PC-3 (cell line): ENCODE results near the gene RASAL2. TPM values are rescaled to one million over a fixed set of nuclear protein-coding genes. Genes with fewer than 3 reads are reported as not detected.

Experiments used
- ATAC-seq: fragments of 200-7000 bp; cut with Tn5 transposase; 2 replicates; pipeline ENCODE4 v1.9.1; 2020; ENCODE audit warnings: mild to moderate bottlenecking, moderate library complexity
- BruUV-seq: library from RNA; stranded (reverse); fragments of 400-500 nt; replicated peaks from 2 replicates; lab custom pipeline; 2021; lab: Mats Ljungman, UMichigan
- CTCF ChIA-PET: fragments of 300-600 bp; sonication (Branson Sonifier 250); formaldehyde crosslinking; loops from one replicate; lab custom pipeline; 2022; ENCODE audit warnings: antibody characterized with exemption; lab: Charles Lee
- POLR2A ChIA-PET: fragments of 300-600 bp; sonication (Branson Sonifier 250); formaldehyde crosslinking; loops from one replicate; lab custom pipeline; 2022; ENCODE audit warnings: antibody characterized with exemption; ENCODE audit not compliant: unreplicated experiment; lab: Charles Lee
- DNase-seq: peaks from one replicate; pipeline ENCODE4 v3.0.0-alpha.2; 2015
- H2AFZ ChIP-seq: fragments of 300-600 bp; sonication (generic); 2 replicates; pipeline ENCODE4 v1.6.0; 2016; ENCODE audit warnings: antibody characterized with exemption, low read length
- H3F3A ChIP-seq: fragments of 300-600 bp; sonication (generic); one replicate; pipeline ENCODE4 v1.6.0; 2017; ENCODE audit warnings: antibody characterized with exemption, low read length, control low read depth, mild to moderate bottlenecking; ENCODE audit not compliant: unreplicated experiment
- H3K27ac ChIP-seq: fragments of 300-600 bp; sonication (generic); 2 replicates; pipeline ENCODE4 v1.5.1; 2016; ENCODE audit warnings: mild to moderate bottlenecking, low read length
- H3K27me3 ChIP-seq: fragments of 300-600 bp; sonication (generic); 2 replicates; pipeline ENCODE4 v1.6.1; 2016; ENCODE audit warnings: low read length, mixed read lengths
- H3K36me3 ChIP-seq: fragments of 300-600 bp; sonication (generic); 2 replicates; pipeline ENCODE4 v1.6.1; 2016; ENCODE audit warnings: low read depth, mixed run types, low read length, mixed read lengths
- H3K4me1 ChIP-seq: fragments of 300-600 bp; sonication (generic); 2 replicates; pipeline ENCODE4 v1.5.1; 2016; ENCODE audit warnings: low read length; ENCODE audit not compliant: insufficient read depth
- H3K4me2 ChIP-seq: fragments of 300-600 bp; sonication (generic); 2 replicates; pipeline ENCODE4 v1.6.0; 2016; ENCODE audit warnings: low read length
- H3K4me3 ChIP-seq: fragments of 300-600 bp; sonication (generic); 2 replicates; pipeline ENCODE4 v1.5.1; 2016; ENCODE audit warnings: mild to moderate bottlenecking, low read length, mixed read lengths
- H3K79me2 ChIP-seq: fragments of 300-600 bp; sonication (generic); 2 replicates; pipeline ENCODE4 v1.6.1; 2017; ENCODE audit warnings: low read length, mixed read lengths
- H3K9ac ChIP-seq: fragments of 300-600 bp; sonication (generic); 2 replicates; pipeline ENCODE4 v1.6.0; 2016; ENCODE audit warnings: mild to moderate bottlenecking, low read length
- H3K9me2 ChIP-seq: fragments of 300-600 bp; sonication (generic); replicated peaks from 2 replicates; pipeline ENCODE4 v1.6.1; 2016; ENCODE audit warnings: mixed run types, low read length, mixed read lengths
- H3K9me3 ChIP-seq: fragments of 300-600 bp; sonication (generic); 2 replicates; pipeline ENCODE4 v1.6.1; 2016; ENCODE audit warnings: low read length, mixed read lengths
- H4K20me1 ChIP-seq: fragments of 300-600 bp; sonication (generic); 2 replicates; pipeline ENCODE4 v1.6.1; 2016; ENCODE audit warnings: low read length, mixed read lengths
- EZH2 ChIP-seq: fragments of 300-600 bp; sonication (generic); IDR thresholded peaks from one replicate; pipeline ENCODE4 v1.6.1; 2017; ENCODE audit warnings: antibody characterized with exemption, mild to moderate bottlenecking, low read length; ENCODE audit not compliant: unreplicated experiment
- EZH2phosphoT487 ChIP-seq: fragments of 300-600 bp; sonication (generic); IDR thresholded peaks from 2 replicates; pipeline ENCODE4 v1.6.1; 2018; ENCODE audit warnings: mild to moderate bottlenecking, antibody characterized with exemption, low read length, borderline replicate concordance
- intact Hi-C: fragments of 100-400 bp; cut with micrococcal nuclease; formaldehyde crosslinking; loops from 2 replicates; pipeline ENCODE4 v1.9.0; 2023
- total RNA-seq: library from RNA; depleted of rRNA; stranded (reverse); fragments of >200 nt; gene quantifications from 2 replicates; pipeline ENCODE4 v1.2.3, GENCODE V29; 2014
- TF ChIP-seq, protein P1 (sequence below): fragments of 300-600 bp; sonication (generic); conservative IDR thresholded peaks from 2 replicates; pipeline ENCODE4 v1.5.1; 2017; ENCODE audit warnings: antibody characterized with exemption, low read depth, mild to moderate bottlenecking, low read length

RASAL2 gene
- total RNA-seq, 1 experiment from 2014 or later: 7.9 TPM

DNA sequence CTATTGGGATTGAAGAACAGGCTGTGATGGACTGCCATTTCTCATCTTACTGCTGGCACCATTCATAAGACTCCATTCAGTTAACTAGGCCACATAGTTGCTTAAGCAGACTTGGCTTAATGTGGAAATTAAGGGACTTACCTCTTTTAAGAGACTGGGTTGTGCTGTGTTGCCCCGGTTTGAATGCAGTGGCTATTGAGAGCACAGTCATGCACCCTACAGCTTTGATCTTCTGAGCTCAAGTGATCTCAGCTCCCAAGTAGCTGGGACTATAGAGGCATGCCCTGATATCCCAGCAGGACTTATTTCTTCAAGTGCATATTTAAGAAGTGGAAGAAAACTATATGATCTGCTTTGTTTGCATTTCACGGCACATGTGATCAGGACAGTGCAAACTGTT is 181.1 kb downstream of the RASAL2 start:
- H3K9ac ChIP-seq: no peak overlapping the region
- TF ChIP-seq, protein P1, sequence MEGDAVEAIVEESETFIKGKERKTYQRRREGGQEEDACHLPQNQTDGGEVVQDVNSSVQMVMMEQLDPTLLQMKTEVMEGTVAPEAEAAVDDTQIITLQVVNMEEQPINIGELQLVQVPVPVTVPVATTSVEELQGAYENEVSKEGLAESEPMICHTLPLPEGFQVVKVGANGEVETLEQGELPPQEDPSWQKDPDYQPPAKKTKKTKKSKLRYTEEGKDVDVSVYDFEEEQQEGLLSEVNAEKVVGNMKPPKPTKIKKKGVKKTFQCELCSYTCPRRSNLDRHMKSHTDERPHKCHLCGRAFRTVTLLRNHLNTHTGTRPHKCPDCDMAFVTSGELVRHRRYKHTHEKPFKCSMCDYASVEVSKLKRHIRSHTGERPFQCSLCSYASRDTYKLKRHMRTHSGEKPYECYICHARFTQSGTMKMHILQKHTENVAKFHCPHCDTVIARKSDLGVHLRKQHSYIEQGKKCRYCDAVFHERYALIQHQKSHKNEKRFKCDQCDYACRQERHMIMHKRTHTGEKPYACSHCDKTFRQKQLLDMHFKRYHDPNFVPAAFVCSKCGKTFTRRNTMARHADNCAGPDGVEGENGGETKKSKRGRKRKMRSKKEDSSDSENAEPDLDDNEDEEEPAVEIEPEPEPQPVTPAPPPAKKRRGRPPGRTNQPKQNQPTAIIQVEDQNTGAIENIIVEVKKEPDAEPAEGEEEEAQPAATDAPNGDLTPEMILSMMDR: no peak
- TF ChIP-seq EZH2phosphoT487 (no peak), EZH2 (no peak)
- no peaks in the 10 kb centered on the region for H3K36me3 ChIP-seq
- intact Hi-C loops: no loop called here
- no peaks in the 10 kb centered on the region for H3K27me3 ChIP-seq
- no peak overlapping the region for H2AFZ ChIP-seq
- H3K4me2 ChIP-seq: no peak overlapping the region
- DNase-seq (no peak), ATAC-seq (no peak)
- CTCF ChIA-PET: no interaction called here
- no TSS peak for BruUV-seq
- no peak overlapping the region for H3K4me3 ChIP-seq
- no peaks in the 10 kb centered on the region for H3K79me2 ChIP-seq
- no peaks in the 10 kb centered on the region for H3K9me2 ChIP-seq
- H3K9me3 ChIP-seq: no peaks in the 10 kb centered on the region
- H3K4me1 ChIP-seq: 0 out of 2 replicates have a peak, but pooled peaks cover 6% of the 10 kb centered on the region
- H4K20me1 ChIP-seq: no peaks in the 10 kb centered on the region
- POLR2A ChIA-PET: no interaction called here
- no peaks in the 10 kb centered on the region for H3F3A ChIP-seq
- no peak overlapping the region for H3K27ac ChIP-seq

DNA sequence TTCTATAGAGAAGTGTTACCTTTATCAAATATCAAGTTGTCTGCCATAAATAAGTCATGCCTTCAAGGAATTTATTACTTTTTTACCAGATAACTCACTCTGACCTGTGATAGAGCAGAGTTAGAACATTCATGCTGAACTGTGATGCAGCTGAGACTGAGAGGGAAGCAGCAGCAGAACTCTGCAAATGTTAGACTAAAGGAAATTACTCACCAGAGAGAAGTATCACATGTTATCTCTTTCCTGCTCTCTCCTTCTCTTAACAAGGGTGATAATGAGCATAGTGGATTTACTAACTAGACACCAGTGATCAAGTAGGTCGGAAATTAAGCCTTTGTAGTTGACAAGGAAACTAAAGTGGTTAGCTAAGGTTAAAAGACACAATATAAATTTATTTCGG is 181.6 kb downstream of the RASAL2 start:
- H3K36me3 ChIP-seq: no peaks in the 10 kb centered on the region
- no peaks in the 10 kb centered on the region for H3F3A ChIP-seq
- H3K4me3 ChIP-seq: no peak overlapping the region
- intact Hi-C loops: no loop called here
- H4K20me1 ChIP-seq: no peaks in the 10 kb centered on the region
- 0 out of 2 replicates have a peak, but pooled peaks cover 6% of the 10 kb centered on the region for H3K4me1 ChIP-seq
- H3K27me3 ChIP-seq: no peaks in the 10 kb centered on the region
- no peak overlapping the region for H2AFZ ChIP-seq
- no peak overlapping the region for H3K4me2 ChIP-seq
- no peak overlapping the region for H3K27ac ChIP-seq
- DNase-seq (no peak), ATAC-seq (no peak)
- CTCF ChIA-PET: no interaction called here
- no peaks in the 10 kb centered on the region for H3K9me2 ChIP-seq
- H3K79me2 ChIP-seq: no peaks in the 10 kb centered on the region
- no peaks in the 10 kb centered on the region for H3K9me3 ChIP-seq
- TF ChIP-seq EZH2phosphoT487 (no peak), EZH2 (no peak)
- TF ChIP-seq, protein P1: no peak
- no TSS peak for BruUV-seq
- H3K9ac ChIP-seq: no peak overlapping the region
- POLR2A ChIA-PET: no interaction called here

DNA sequence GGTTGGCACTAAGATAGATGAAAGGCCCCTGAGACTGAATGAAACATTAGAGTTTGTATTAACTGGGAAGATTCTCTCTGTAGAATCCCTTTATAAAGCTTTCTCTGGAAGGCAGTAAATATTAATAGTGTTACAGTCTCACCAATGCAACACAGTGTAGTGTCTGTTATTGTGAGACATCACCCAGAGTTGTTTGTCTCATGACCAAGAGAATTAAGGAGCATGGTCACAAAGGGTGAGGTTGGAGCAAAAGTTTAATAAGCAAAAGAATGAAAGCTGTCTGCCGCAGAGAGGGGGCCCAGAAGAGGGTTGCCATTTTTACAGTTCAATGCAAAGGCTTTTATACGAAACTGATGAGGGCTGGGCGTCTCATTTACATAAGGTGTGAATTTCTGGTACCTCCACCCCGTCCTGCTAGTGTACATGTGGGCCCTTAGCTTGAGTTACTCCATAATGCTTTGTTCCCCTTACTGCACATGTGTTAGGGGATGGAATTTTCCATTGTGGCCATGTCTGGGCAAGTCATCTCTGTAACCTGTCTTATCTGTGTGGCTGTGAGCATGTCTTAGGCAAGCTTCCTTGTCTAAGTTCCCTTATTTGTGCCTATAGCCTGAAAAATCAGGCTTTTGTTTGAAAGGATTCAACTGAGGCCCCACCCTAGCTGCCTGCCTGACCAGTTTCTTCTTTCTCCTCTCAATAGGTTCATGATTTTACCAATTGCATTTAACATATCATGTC is 184.1 kb downstream of the RASAL2 start:
- no peaks in the 10 kb centered on the region for H3K9me3 ChIP-seq
- H3K9ac ChIP-seq: no peak overlapping the region
- DNase-seq (no peak), ATAC-seq (no peak)
- ChIA-PET CTCF (no interaction called here), POLR2A (no interaction called here)
- TF ChIP-seq EZH2: no peak
- TF ChIP-seq, protein P1: no peak
- TF ChIP-seq EZH2phosphoT487: no peak
- H4K20me1 ChIP-seq: no peaks in the 10 kb centered on the region
- no peaks in the 10 kb centered on the region for H3F3A ChIP-seq
- no peak overlapping the region for H3K4me2 ChIP-seq
- H3K27ac ChIP-seq: no peak overlapping the region
- BruUV-seq: no TSS peak
- no peak overlapping the region for H3K4me3 ChIP-seq
- peaks cover 17% of the 10 kb centered on the region; the same call in 1 of the 2 replicates for H3K4me1 ChIP-seq
- intact Hi-C loops: no loop called here
- H3K79me2 ChIP-seq: no peaks in the 10 kb centered on the region
- H2AFZ ChIP-seq: no peak overlapping the region
- H3K9me2 ChIP-seq: no peaks in the 10 kb centered on the region
- no peaks in the 10 kb centered on the region for H3K36me3 ChIP-seq
- no peaks in the 10 kb centered on the region for H3K27me3 ChIP-seq
